ENCODE results near the gene C12orf57. TPM values are rescaled to one million over a fixed set of nuclear protein-coding genes. Genes with fewer than 3 reads are reported as not detected.

The C12orf57 gene
- total and polyA plus RNA-seq, 10 of the 15 experiments (the other 5 are each of a cell fraction or from before 2014, with no cell fraction given), result 64.5 to 377 (median 211) TPM

- ATAC-seq (no peak), DNase-seq (ENCODE audit: low read depth, low spot score) (no peak), FAIRE-seq (no peak)
- in situ Hi-C loops (cut with MboI), result loop anchor here (25.0 kb wide), 1 partner anchor 1669 kb away; no protein-coding TSS in a partner anchor
- intact Hi-C loops (cut with micrococcal nuclease; ENCODE audit: unreplicated experiment), result no loop called here
- H3K36me3 ChIP-seq (ENCODE audit: control insufficient read depth in 2 of 2, insufficient read depth in 2 of 2, low read length in 1 of 2), result peaks cover 30 to 34% of the 10 kb centered on the region in 2 experiments
- peak overlapping the region; percentile 72 for H3K4me3 ChIP-seq
- H3K79me2 ChIP-seq (ENCODE audit: control insufficient read depth, insufficient read depth, low read length), result peaks cover 59% of the 10 kb centered on the region
- ChIA-PET CTCF (interaction anchor here (0.7 to 3.2 kb wide), 17 partner anchors 9 to 143 kb away, joined by 3 to 40 read pairs (median 4); partner anchors contain the start of genes C12orf57, LPCAT3, RNU7-1 and SPSB2), SMC1A (ENCODE audit: uncharacterized antibody, unreplicated experiment) (interaction anchor here (0.9 to 3.1 kb wide), 4 partner anchors 22 to 141 kb away, joined by 3 to 36 read pairs (median 4); partner anchors contain the start of genes C1RL and LPCAT3), RAD21 (ENCODE audit: unreplicated experiment) (interaction anchor here (1.4 to 2.0 kb wide), 2 partner anchors 23 to 25 kb away, joined by 5 to 13 read pairs; partner anchors contain the start of genes C12orf57 and RNU7-1), POLR2A (interaction anchor here (1.1 to 2.5 kb wide), 4 partner anchors 8 to 143 kb away, joined by 3 to 28 read pairs (median 4); partner anchors contain the start of genes C12orf57 and RNU7-1)
- H2AFZ ChIP-seq (ENCODE audit: control insufficient read depth, low read depth, low read length), result no peak overlapping the region
- H3K27me3 ChIP-seq (replicated peaks in 1 of 2; ENCODE audit: control insufficient read depth in 2 of 2, insufficient read depth in 2 of 2, low read length in 1 of 2), result no peaks in the 10 kb centered on the region
- no TSS peak for BruUV-seq (replicated peaks)
- H3K9me3 ChIP-seq (replicated peaks; ENCODE audit: control insufficient read depth, insufficient read depth, low read length), result no peaks in the 10 kb centered on the region
- peak overlapping the region; percentile 99 for H3K4me2 ChIP-seq (ENCODE audit: control insufficient read depth, insufficient read depth)
- H3K4me1 ChIP-seq (ENCODE audit: control insufficient read depth, insufficient read depth, low read length), result peaks cover 21% of the 10 kb centered on the region
- H3K27ac ChIP-seq (ENCODE audit: control insufficient read depth, insufficient read depth), result no peak overlapping the region
- H4K20me1 ChIP-seq (ENCODE audit: control insufficient read depth, insufficient read depth), result no peaks in the 10 kb centered on the region
- WGBS (ENCODE audit: insufficient coverage, insufficient replicate concordance, low lambda C conversion rate, missing lambda C conversion rate), result 97% methylated on average over 9 of the region's 9 CpGs
- H3K9ac ChIP-seq (ENCODE audit: control insufficient read depth, insufficient read depth, low read length), result peak overlapping the region; percentile 97; the same call in 1 of the 2 replicates
- TF ChIP-seq NRF1 (conservative IDR thresholded peaks at IDR 0.05; ENCODE audit: low read depth, low read length) (no peak), CBX5 (IDR thresholded peaks at IDR 0.05; ENCODE audit: low read depth) (no peak), PML (IDR thresholded peaks at IDR 0.05; ENCODE audit: low read length) (no peak), GABPA (IDR thresholded peaks at IDR 0.05; ENCODE audit: low read depth) (no peak), ATF7 (IDR thresholded peaks at IDR 0.05; ENCODE audit: low read depth) (no peak), CREM (IDR thresholded peaks at IDR 0.05; ENCODE audit: low read depth) (no peak), TCF7 (IDR thresholded peaks at IDR 0.05; ENCODE audit: borderline replicate concordance) (no peak), CBFB (IDR thresholded peaks at IDR 0.05; ENCODE audit: low read depth) (no peak), NBN (IDR thresholded peaks at IDR 0.05) (no peak), CTCF (IDR thresholded peaks at IDR 0.05 in 2 of 3, conservative IDR thresholded peaks at IDR 0.05 in 1 of 3; ENCODE audit: control insufficient read depth in 2 of 3, extremely low read depth in 1 of 3, insufficient read depth in 1 of 3, low read depth in 3 of 3, low read length in 3 of 3) (no peak), PKNOX1 (IDR thresholded peaks at IDR 0.05) (no peak), NFIC (IDR thresholded peaks at IDR 0.05; ENCODE audit: low read depth, low read length) (no peak)
- TF ChIP-seq, protein P1, sequence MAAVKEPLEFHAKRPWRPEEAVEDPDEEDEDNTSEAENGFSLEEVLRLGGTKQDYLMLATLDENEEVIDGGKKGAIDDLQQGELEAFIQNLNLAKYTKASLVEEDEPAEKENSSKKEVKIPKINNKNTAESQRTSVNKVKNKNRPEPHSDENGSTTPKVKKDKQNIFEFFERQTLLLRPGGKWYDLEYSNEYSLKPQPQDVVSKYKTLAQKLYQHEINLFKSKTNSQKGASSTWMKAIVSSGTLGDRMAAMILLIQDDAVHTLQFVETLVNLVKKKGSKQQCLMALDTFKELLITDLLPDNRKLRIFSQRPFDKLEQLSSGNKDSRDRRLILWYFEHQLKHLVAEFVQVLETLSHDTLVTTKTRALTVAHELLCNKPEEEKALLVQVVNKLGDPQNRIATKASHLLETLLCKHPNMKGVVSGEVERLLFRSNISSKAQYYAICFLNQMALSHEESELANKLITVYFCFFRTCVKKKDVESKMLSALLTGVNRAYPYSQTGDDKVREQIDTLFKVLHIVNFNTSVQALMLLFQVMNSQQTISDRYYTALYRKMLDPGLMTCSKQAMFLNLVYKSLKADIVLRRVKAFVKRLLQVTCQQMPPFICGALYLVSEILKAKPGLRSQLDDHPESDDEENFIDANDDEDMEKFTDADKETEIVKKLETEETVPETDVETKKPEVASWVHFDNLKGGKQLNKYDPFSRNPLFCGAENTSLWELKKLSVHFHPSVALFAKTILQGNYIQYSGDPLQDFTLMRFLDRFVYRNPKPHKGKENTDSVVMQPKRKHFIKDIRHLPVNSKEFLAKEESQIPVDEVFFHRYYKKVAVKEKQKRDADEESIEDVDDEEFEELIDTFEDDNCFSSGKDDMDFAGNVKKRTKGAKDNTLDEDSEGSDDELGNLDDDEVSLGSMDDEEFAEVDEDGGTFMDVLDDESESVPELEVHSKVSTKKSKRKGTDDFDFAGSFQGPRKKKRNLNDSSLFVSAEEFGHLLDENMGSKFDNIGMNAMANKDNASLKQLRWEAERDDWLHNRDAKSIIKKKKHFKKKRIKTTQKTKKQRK (IDR thresholded peaks at IDR 0.05; ENCODE audit: low read depth, low read length), result no peak
- TF ChIP-seq, protein P2, sequence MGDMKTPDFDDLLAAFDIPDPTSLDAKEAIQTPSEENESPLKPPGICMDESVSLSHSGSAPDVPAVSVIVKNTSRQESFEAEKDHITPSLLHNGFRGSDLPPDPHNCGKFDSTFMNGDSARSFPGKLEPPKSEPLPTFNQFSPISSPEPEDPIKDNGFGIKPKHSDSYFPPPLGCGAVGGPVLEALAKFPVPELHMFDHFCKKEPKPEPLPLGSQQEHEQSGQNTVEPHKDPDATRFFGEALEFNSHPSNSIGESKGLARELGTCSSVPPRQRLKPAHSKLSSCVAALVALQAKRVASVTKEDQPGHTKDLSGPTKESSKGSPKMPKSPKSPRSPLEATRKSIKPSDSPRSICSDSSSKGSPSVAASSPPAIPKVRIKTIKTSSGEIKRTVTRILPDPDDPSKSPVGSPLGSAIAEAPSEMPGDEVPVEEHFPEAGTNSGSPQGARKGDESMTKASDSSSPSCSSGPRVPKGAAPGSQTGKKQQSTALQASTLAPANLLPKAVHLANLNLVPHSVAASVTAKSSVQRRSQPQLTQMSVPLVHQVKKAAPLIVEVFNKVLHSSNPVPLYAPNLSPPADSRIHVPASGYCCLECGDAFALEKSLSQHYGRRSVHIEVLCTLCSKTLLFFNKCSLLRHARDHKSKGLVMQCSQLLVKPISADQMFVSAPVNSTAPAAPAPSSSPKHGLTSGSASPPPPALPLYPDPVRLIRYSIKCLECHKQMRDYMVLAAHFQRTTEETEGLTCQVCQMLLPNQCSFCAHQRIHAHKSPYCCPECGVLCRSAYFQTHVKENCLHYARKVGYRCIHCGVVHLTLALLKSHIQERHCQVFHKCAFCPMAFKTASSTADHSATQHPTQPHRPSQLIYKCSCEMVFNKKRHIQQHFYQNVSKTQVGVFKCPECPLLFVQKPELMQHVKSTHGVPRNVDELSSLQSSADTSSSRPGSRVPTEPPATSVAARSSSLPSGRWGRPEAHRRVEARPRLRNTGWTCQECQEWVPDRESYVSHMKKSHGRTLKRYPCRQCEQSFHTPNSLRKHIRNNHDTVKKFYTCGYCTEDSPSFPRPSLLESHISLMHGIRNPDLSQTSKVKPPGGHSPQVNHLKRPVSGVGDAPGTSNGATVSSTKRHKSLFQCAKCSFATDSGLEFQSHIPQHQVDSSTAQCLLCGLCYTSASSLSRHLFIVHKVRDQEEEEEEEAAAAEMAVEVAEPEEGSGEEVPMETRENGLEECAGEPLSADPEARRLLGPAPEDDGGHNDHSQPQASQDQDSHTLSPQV (IDR thresholded peaks at IDR 0.05), result no peak
These were observed 24.6 kb downstream of the C12orf57 start for GRCh38 chr12:6968426-6968825.

Measured in GM12878 (cell line).